Endothelial cell of umbilical vein (primary cell): ENCODE measurements around the gene TP53BP1. TPM values are rescaled to one million over a fixed set of nuclear protein-coding genes. Genes with fewer than 3 reads are reported as not detected.

ENCODE experiments used
- BruUV-seq: library from RNA; stranded (reverse); fragments of 400-500 nt; replicated peaks from 2 replicates; lab custom pipeline; 2021; lab: Mats Ljungman, UMichigan
- CTCF ChIA-PET: fragments of 300-600, 350-600 bp; sonication (Branson Sonifier 250); formaldehyde crosslinking; loops from one replicate; lab custom pipeline; 2021; ENCODE audit warnings: antibody characterized with exemption, inconsistent platforms; lab: Charles Lee
- POLR2A ChIA-PET: fragments of 300-600, 350-600 bp; sonication (Branson Sonifier 250); formaldehyde crosslinking; loops from one replicate; lab custom pipeline; 2021; ENCODE audit warnings: antibody characterized with exemption, inconsistent platforms; lab: Charles Lee
- DNase-seq: peaks from one replicate; pipeline ENCODE4 v3.0.0-alpha.2; 2011; ENCODE audit warnings: low read depth, low spot score
- FAIRE-seq: peaks from 2 replicates; lab custom pipeline; 2011; peaks lifted over from hg19 to GRCh38; lab: Jason Lieb, UNC
- H2AFZ ChIP-seq: 2 replicates; pipeline ENCODE4 v1.6.0; 2012; ENCODE audit warnings: low read depth, low read length, control low read depth, inconsistent platforms
- H3K27ac ChIP-seq: 2 replicates; pipeline ENCODE4 v1.5.1; 2011; ENCODE audit warnings: low read depth, mild to moderate bottlenecking, control low read depth, low read length, moderate library complexity; ENCODE audit not compliant: insufficient read depth
- H3K27me3 ChIP-seq, 2 experiments: 2 replicates each; pipeline versions ENCODE4 v1.6.0 to v1.6.1; 2011; ENCODE audit warnings: low read length in 2 of 2, mixed read lengths in 1 of 2; ENCODE audit not compliant: control insufficient read depth in 2 of 2, insufficient read depth in 2 of 2
- H3K36me3 ChIP-seq, 2 experiments: 2 replicates in 1 of 2; 3 replicates in 1 of 2; pipeline ENCODE4 v1.5.1; 2011; ENCODE audit warnings: low read length in 2 of 2, mild to moderate bottlenecking in 1 of 2, moderate library complexity in 1 of 2; ENCODE audit not compliant: control insufficient read depth in 2 of 2, insufficient read depth in 2 of 2; ENCODE audit errors: extremely low read depth in 1 of 2
- H3K4me1 ChIP-seq: 3 replicates; pipeline ENCODE4 v1.5.1; 2011; ENCODE audit warnings: mild to moderate bottlenecking, low read length; ENCODE audit not compliant: control insufficient read depth, insufficient read depth; ENCODE audit errors: extremely low read depth
- H3K4me2 ChIP-seq: 2 replicates; pipeline ENCODE4 v1.6.1; 2011; ENCODE audit warnings: low read length, control low read depth, mixed read lengths; ENCODE audit not compliant: insufficient read depth
- H3K4me3 ChIP-seq, 3 experiments: fragments of 200-600 bp in 1 of 3; sonication (generic), shearing (Covaris generic) in 1 of 3; replicated peaks in 1 of 3; 2 replicates each; pipeline ENCODE4 v1.5.1; 2011 to 2016; ENCODE audit warnings: control low read depth in 3 of 3, low read length in 3 of 3, mild to moderate bottlenecking in 2 of 3, inconsistent platforms in 1 of 3, low read depth in 1 of 3, moderate library complexity in 1 of 3; ENCODE audit not compliant: insufficient read depth in 1 of 3
- H3K79me2 ChIP-seq: 2 replicates; pipeline ENCODE4 v1.6.0; 2012; ENCODE audit warnings: low read length, inconsistent platforms; ENCODE audit not compliant: control insufficient read depth, insufficient read depth
- H3K9ac ChIP-seq: replicated peaks from 2 replicates; pipeline ENCODE3; 2011; ENCODE audit warnings: low read length, control low read depth; ENCODE audit not compliant: insufficient read depth; ENCODE audit errors: extremely low read depth
- H3K9me1 ChIP-seq: replicated peaks from 3 replicates; pipeline ENCODE4 v1.6.0; 2011; ENCODE audit warnings: mild to moderate bottlenecking, low read length; ENCODE audit not compliant: control insufficient read depth, insufficient read depth; ENCODE audit errors: extremely low read depth
- H3K9me3 ChIP-seq: replicated peaks from 2 replicates; pipeline ENCODE4 v1.5.1; 2012; ENCODE audit warnings: low read length, inconsistent platforms; ENCODE audit not compliant: control insufficient read depth, insufficient read depth
- H4K20me1 ChIP-seq: replicated peaks from 2 replicates; pipeline ENCODE3; 2011; ENCODE audit warnings: mild to moderate bottlenecking, low read length; ENCODE audit not compliant: control insufficient read depth, insufficient read depth; ENCODE audit errors: extremely low read depth
- CTCF ChIP-seq, 2 donors: IDR thresholded peaks; 1 replicate in 1 of 2; 2 replicates in 1 of 2; pipeline ENCODE4 v1.5.1; 2011; ENCODE audit warnings: low read length in 2 of 2, mild to moderate bottlenecking in 2 of 2, moderate library complexity in 2 of 2, control low read depth in 1 of 2, inconsistent platforms in 1 of 2, low read depth in 1 of 2; ENCODE audit not compliant: insufficient read depth in 1 of 2; ENCODE audit errors: extremely low read depth in 1 of 2
- EZH2 ChIP-seq: IDR thresholded peaks from 2 replicates; pipeline ENCODE4 v1.6.1; 2012; ENCODE audit warnings: borderline replicate concordance, low read depth, mild to moderate bottlenecking, moderate library complexity, low read length, inconsistent platforms; ENCODE audit not compliant: severe bottlenecking
- FOS ChIP-seq: IDR thresholded peaks from 2 replicates; pipeline ENCODE4 v1.6.1; 2011; ENCODE audit warnings: mild to moderate bottlenecking, low read length, moderate library complexity, borderline replicate concordance; ENCODE audit not compliant: insufficient read depth
- GATA2 ChIP-seq: IDR thresholded peaks from 2 replicates; pipeline ENCODE4 v1.7.0; 2011; ENCODE audit warnings: low read depth, mild to moderate bottlenecking, moderate library complexity, mixed read lengths, low read length; ENCODE audit not compliant: insufficient read length, insufficient read depth
- JUN ChIP-seq: IDR thresholded peaks from 2 replicates; pipeline ENCODE4 v1.6.1; 2011; ENCODE audit warnings: borderline replicate concordance, low read depth; ENCODE audit not compliant: insufficient read length, insufficient read depth
- MAX ChIP-seq: IDR thresholded peaks from 2 replicates; pipeline ENCODE4 v1.6.1; 2011; ENCODE audit not compliant: insufficient read depth, insufficient read length
- MYC ChIP-seq: IDR thresholded peaks from one replicate; pipeline ENCODE4 v1.6.1; 2011; ENCODE audit warnings: mild to moderate bottlenecking, low read depth, low read length
- POLR2A ChIP-seq: IDR thresholded peaks from 2 replicates; pipeline ENCODE4 v1.6.1; 2012; ENCODE audit warnings: low read depth, mild to moderate bottlenecking, control low read depth, low read length
- POLR2AphosphoS5 ChIP-seq: IDR thresholded peaks from 2 replicates; pipeline ENCODE4 v1.6.1; 2012; ENCODE audit warnings: low read depth, mild to moderate bottlenecking, control low read depth, low read length, moderate library complexity; ENCODE audit not compliant: insufficient read depth
- dilution Hi-C: fragments of 300-500 bp; cut with MboI; formaldehyde crosslinking; loops from one replicate; pipeline ENCODE4 v1.15.0; 2019; ENCODE audit warnings: low sequenced_read_pairs; ENCODE audit not compliant: extremely low pct_ligation_motif_present
- intact Hi-C: fragments of 100-400 bp; cut with micrococcal nuclease; formaldehyde crosslinking; loops from one replicate; pipeline ENCODE4 v1.10.0; 2022
- polyA plus RNA-seq, 4 experiments: library from polyadenylated mRNA; depleted of rRNA in 3 of 4; stranded (reverse) in 3 of 4; unstranded in 1 of 4; fragments of >200 nt; gene quantifications; 2 replicates each; pipeline versions ENCODE4 v1.2.1 to v1.2.3, GENCODE V29; 2011 to 2012; ENCODE audit warnings: missing spikeins in 1 of 4
- total RNA-seq: library from RNA; stranded (reverse); gene quantifications from 2 replicates; pipeline ENCODE4 v1.2.3, GENCODE V29; 2021

TP53BP1 gene
- total and polyA plus RNA-seq, 2 donors (not counting 3 experiments of a cell fraction or from before 2014, with no cell fraction given): 28.1 to 59.5 TPM

GRCh38 chr15:43404130-43404529 is 88.8 kb downstream of the TP53BP1 start:
- DNase-seq (no peak), FAIRE-seq (no peak)
- Histone ChIP-seq H3K4me1 (no peaks in the 10 kb centered on the region), H3K9me3 (no peaks in the 10 kb centered on the region), H2AFZ (no peak overlapping the region), H3K27me3 (no peaks in the 10 kb centered on the region), H3K27ac (no peak overlapping the region), H3K9me1 (no peaks in the 10 kb centered on the region), H4K20me1 (no peaks in the 10 kb centered on the region), H3K36me3 (peaks cover 28 to 29% of the 10 kb centered on the region in 2 experiments), H3K4me3 (no peak overlapping the region), H3K4me2 (no peak overlapping the region), H3K9ac (no peak overlapping the region), H3K79me2 (no peaks in the 10 kb centered on the region)
- dilution Hi-C loops: no loop called here
- ChIA-PET CTCF (interaction anchor here (1.1 kb wide), 1 partner anchor 28 kb away, joined by 3 read pairs; no protein-coding TSS in a partner anchor), POLR2A (no interaction called here)
- TF ChIP-seq CTCF (IDR thresholded peaks at IDR 0.05; ENCODE audit: extremely low read depth in 1 of 2, insufficient read depth in 1 of 2, low read depth in 1 of 2, low read length in 2 of 2) (no peak), JUN (no peak), GATA2 (no peak), MYC (no peak), EZH2 (no peak), FOS (no peak), POLR2AphosphoS5 (no peak), MAX (no peak), POLR2A (no peak)
- intact Hi-C loops: no loop called here
- no TSS peak for BruUV-seq
